Tibial nerve (tissue), 4 donors: ENCODE measurements around the gene GPR132.

ENCODE experiments used
- CTCF ChIP-seq, 5 experiments: fragments of 200-600 bp in 3 of 5; fragments of 450-650 bp in 2 of 5; sonication (generic) in 3 of 5; IDR thresholded peaks; one replicate each; pipeline ENCODE4 v1.5.1; 2016 to 2019; ENCODE audit warnings: antibody characterized with exemption in 5 of 5, mild to moderate bottlenecking in 3 of 5, moderate library complexity in 2 of 5
- EP300 ChIP-seq, 2 donors: sonication (generic); formaldehyde crosslinking; IDR thresholded peaks; one replicate each; pipeline ENCODE4 v1.6.1; 2017; ENCODE audit warnings: antibody characterized with exemption in 2 of 2, mild to moderate bottlenecking in 1 of 2
- POLR2A ChIP-seq, 2 donors: fragments of 450-650 bp; IDR thresholded peaks; one replicate each; pipeline ENCODE4 v1.6.1; 2017; ENCODE audit warnings: antibody characterized with exemption in 2 of 2, mild to moderate bottlenecking in 2 of 2, moderate library complexity in 2 of 2

GRCh38 chr14:105055736-105056302 is 9.4 kb downstream of the GPR132 start:
- TF ChIP-seq CTCF (IDR thresholded peaks at IDR 0.05) (no peak), POLR2A (IDR thresholded peaks at IDR 0.05) (no peak), EP300 (IDR thresholded peaks at IDR 0.05) (no peak)
